ENCODE results near the gene TBXA2R.

Gene TBXA2R

DNA sequence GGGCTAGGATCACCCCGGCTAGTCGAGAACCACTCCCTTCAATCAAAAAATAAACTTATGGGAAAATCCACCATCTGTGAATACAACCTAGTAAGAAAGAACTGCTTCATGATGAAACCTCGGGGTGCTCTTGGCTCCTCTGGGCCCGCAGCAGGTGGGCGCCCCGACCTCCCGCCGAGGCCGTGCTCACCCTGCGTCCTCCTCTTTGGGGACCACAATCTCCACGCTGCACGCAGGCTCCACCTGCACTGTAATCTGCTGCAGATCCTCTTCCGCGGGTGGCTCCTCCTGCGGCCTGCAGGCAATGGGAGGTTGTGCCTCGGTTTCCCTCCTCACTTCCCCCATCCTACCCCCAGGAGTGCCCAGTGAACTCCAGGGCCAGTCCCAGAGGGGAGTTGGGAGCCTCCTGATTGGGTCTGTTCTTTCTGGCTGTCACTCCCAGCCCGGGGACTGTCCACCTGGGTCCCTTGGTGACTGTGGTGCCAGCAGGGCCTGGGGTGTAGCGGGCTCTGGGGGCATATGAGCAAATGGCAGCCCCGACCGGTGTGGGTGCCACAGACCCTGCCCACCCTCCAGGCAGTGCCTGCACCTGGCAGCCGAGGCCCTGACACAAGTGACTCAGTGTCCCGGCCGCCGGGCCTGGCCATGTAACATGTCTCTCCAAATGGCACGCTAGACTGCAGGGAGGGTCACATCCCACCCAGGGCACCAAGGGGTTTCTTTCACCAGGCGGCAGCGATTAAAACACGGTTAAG, 35.0 kb upstream of the TBXA2R start:
- DNase-seq (ENCODE audit: insufficient read length, low spot score) (no peak), FAIRE-seq (no peak)

DNA sequence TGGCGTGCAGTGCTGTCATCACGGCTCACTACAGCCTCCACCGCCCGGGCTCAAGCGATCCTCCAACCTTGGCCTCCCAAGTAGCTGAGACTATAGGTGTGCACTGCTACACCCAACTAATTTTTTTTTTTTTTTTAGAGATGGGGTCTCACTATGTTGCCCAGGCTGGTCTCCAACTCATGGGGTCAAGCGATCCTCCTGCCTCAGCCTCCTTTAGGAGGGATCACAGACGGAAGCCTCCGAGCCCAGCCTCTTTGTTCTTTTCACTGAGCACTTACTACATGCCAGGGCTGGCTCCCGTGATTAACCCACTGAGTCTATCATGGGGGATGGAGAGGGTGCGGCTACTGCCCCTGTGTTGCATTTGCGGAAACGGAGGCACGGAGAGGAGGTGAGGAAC, 32.8 kb upstream of the TBXA2R start:
- DNase-seq (ENCODE audit: insufficient read length, low spot score), result no peak
- TF ChIP-seq POU2F2 (IDR thresholded peaks at IDR 0.05; ENCODE audit: low read depth, low read length), result no peak
- no peak for TF ChIP-seq PAX5 (IDR thresholded peaks at IDR 0.05; ENCODE audit: insufficient read depth, low read length, severe bottlenecking)
- TF ChIP-seq TAF1 (IDR thresholded peaks at IDR 0.05; ENCODE audit: low read depth, low read length), result no peak
- no peak for TF ChIP-seq SPI1 (IDR thresholded peaks at IDR 0.05; ENCODE audit: low read depth, low read length)
- no peak for TF ChIP-seq POLR2AphosphoS5 (IDR thresholded peaks at IDR 0.05; ENCODE audit: low read depth, low read length)
- no peak for TF ChIP-seq POLR2A (IDR thresholded peaks at IDR 0.05; ENCODE audit: low read depth, low read length)
- FAIRE-seq, result no peak

More for the DNA sequence above, 35.0 kb upstream of the TBXA2R start:
- no peak for TF ChIP-seq TAF1 (IDR thresholded peaks at IDR 0.05; ENCODE audit: low read depth, low read length)
- TF ChIP-seq POU2F2 (IDR thresholded peaks at IDR 0.05; ENCODE audit: low read depth, low read length), result no peak
- TF ChIP-seq SPI1 (IDR thresholded peaks at IDR 0.05; ENCODE audit: low read depth, low read length), result no peak
- TF ChIP-seq PAX5 (IDR thresholded peaks at IDR 0.05; ENCODE audit: insufficient read depth, low read length, severe bottlenecking), result no peak
- no peak for TF ChIP-seq POLR2AphosphoS5 (IDR thresholded peaks at IDR 0.05; ENCODE audit: low read depth, low read length)
- TF ChIP-seq POLR2A (IDR thresholded peaks at IDR 0.05; ENCODE audit: low read depth, low read length), result no peak

DNA sequence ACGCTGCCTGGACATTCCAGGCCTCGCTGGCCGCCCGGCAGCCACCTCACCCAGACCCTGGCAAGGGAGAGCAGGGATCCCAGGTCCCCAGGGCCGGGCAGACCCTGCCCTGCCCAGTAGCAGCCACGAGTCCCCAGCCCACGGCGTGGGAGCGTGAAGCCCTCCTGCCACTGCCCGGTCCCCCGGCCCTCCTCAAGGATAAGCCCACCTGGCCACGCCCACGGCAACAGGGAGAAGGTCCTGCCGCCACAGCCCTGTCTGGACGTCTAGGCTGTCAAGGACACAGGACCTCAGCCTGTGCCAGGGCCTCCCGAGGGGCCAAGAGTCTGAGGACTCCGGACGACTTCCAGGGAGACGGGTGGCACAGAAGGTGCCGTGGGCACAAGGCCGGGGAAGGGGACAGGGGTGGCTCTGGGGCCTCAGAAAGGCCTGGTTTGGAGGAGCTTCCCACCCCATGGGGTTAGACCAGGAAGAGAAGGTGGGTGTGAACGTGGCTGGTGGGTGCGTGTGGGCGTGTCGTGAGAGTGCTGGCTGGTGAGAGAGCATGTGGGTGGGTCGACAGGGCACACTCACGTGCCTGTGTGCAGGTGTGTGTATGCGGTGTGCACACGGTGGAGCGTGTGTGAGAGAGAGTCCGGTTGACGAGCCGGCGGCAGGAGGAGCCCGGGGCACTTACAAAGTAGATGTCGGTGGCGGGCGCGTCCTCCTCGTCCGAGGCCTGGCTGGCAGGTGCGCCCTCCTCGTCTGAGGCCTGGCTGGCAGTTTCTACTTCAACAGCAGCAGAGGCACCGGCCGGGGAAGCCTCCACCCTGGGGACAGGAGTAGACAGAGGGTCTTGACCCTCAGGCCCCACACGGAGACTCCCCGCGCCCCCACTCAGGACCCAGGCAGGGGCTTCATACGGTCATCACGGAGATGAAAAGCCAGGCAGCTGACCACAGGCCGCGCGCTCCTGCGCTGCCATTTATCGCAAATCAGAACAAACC, 31.8 kb upstream of the TBXA2R start:
- DNase-seq (ENCODE audit: insufficient read length, low spot score), result no peak
- no peak for FAIRE-seq
- TF ChIP-seq TAF1 (IDR thresholded peaks at IDR 0.05; ENCODE audit: low read depth, low read length) (no peak), POU2F2 (IDR thresholded peaks at IDR 0.05; ENCODE audit: low read depth, low read length) (no peak), SPI1 (IDR thresholded peaks at IDR 0.05; ENCODE audit: low read depth, low read length) (no peak), POLR2A (IDR thresholded peaks at IDR 0.05; ENCODE audit: low read depth, low read length) (no peak), PAX5 (IDR thresholded peaks at IDR 0.05; ENCODE audit: insufficient read depth, low read length, severe bottlenecking) (no peak), POLR2AphosphoS5 (IDR thresholded peaks at IDR 0.05; ENCODE audit: low read depth, low read length) (no peak)

DNA sequence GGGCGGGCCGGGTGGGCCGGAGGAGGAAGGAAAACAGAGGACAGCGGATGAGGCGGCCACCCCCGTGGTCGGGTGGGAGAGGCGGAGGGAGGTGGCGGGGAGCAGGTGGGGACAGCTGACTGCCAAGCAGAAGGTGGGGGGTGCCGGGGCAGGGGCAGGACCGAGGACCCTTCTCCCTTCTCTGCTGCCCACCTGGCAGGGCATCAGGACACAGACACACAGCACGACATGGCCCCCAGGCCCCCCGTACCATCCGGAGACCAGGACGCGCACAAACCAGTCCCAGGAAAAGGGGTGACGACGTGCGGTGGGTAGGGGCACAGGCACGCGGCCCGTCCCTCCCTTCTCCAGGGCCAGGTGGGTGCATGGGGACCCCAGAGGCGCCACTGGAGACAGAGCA, 30.9 kb upstream of the TBXA2R start:
- TF ChIP-seq POLR2A (IDR thresholded peaks at IDR 0.05; ENCODE audit: low read depth, low read length) (no peak), PAX5 (IDR thresholded peaks at IDR 0.05; ENCODE audit: insufficient read depth, low read length, severe bottlenecking) (no peak)
- no peak for FAIRE-seq
- no peak for DNase-seq (ENCODE audit: insufficient read length, low spot score)

DNA sequence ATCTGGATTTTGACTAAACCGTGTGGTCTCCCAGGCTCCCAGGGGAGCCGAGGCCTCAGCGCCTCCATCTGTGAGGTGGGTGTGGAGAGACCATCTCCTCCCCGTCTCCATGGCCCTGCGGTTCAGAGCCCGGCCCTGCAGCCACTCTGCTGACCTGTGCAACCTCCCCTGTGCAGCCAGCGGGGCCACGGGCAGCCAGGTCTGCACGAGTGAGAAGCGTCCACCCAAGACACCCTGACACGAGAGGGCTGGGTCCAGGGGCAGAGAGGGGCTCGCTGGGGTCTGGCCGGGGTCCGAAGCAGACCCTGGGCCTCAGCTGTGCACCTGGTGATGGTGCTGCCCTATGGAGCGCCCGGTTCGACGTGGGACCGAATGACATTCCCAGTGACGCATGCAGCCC, 30.3 kb upstream of the TBXA2R start:
- no peak for FAIRE-seq
- TF ChIP-seq POU2F2 (IDR thresholded peaks at IDR 0.05; ENCODE audit: low read depth, low read length), result no peak
- TF ChIP-seq POLR2A (IDR thresholded peaks at IDR 0.05; ENCODE audit: low read depth, low read length), result no peak
- no peak for TF ChIP-seq SPI1 (IDR thresholded peaks at IDR 0.05; ENCODE audit: low read depth, low read length)
- no peak for TF ChIP-seq TAF1 (IDR thresholded peaks at IDR 0.05; ENCODE audit: low read depth, low read length)
- TF ChIP-seq POLR2AphosphoS5 (IDR thresholded peaks at IDR 0.05; ENCODE audit: low read depth, low read length), result no peak
- no peak for TF ChIP-seq PAX5 (IDR thresholded peaks at IDR 0.05; ENCODE audit: insufficient read depth, low read length, severe bottlenecking)
- DNase-seq (ENCODE audit: insufficient read length, low spot score), result no peak

DNA sequence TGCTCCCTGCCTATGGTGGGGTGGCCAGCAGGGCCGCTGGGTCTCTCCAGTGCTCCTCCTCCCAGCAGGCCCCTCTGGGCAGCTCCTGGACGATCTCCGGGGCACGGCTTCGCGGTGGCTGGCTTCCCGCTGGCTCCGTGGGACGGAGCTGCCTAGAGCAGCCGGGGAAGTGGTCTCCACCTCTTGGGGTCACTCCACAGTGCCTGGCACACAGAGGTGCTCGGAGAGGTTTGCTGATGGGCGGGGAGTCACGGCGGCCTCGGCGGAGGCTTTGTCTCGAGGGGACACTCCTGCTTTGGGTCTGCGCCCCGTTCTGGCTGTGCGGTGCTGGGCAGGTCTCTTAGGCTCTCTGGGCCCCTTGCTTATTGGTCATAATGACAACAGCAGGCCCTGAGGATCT, 29.8 kb upstream of the TBXA2R start:
- DNase-seq (ENCODE audit: insufficient read length, low spot score) (no peak), FAIRE-seq (no peak)
- TF ChIP-seq POLR2A (IDR thresholded peaks at IDR 0.05; ENCODE audit: low read depth, low read length) (no peak), PAX5 (IDR thresholded peaks at IDR 0.05; ENCODE audit: insufficient read depth, low read length, severe bottlenecking) (no peak), SPI1 (IDR thresholded peaks at IDR 0.05; ENCODE audit: low read depth, low read length) (no peak), TAF1 (IDR thresholded peaks at IDR 0.05; ENCODE audit: low read depth, low read length) (no peak), POLR2AphosphoS5 (IDR thresholded peaks at IDR 0.05; ENCODE audit: low read depth, low read length) (no peak), POU2F2 (IDR thresholded peaks at IDR 0.05; ENCODE audit: low read depth, low read length) (no peak)

DNA sequence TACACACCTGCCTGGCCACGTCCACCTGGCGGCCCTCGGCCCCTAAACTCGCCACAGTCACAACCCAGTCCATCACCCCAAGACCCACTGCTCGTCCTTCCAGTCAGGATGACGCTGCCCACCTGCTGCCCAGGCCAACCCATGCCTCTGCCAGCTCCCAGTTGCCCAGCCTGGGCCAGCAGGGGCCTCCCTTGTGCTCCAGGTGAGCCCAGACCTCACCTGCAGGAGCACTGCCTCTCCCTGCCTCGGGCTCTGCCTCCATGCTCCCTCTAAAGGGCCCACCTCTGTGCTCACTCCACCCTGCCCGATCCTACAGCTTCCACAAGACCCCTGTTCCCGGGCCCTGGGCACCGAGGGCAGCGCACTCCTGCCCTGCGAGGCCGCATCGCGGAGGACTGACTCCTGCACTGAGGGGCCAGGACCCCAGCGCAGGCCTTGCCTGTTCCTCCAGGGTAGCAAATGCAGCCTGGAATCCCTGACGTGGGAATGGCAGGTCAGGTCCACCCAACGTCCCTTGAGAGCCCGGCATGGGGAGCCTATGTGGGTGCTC, 27.9 kb upstream of the TBXA2R start:
- DNase-seq (ENCODE audit: insufficient read length, low spot score) (no peak), FAIRE-seq (no peak)
- TF ChIP-seq SPI1 (IDR thresholded peaks at IDR 0.05; ENCODE audit: low read depth, low read length), result no peak
- no peak for TF ChIP-seq POLR2AphosphoS5 (IDR thresholded peaks at IDR 0.05; ENCODE audit: low read depth, low read length)
- no peak for TF ChIP-seq POU2F2 (IDR thresholded peaks at IDR 0.05; ENCODE audit: low read depth, low read length)
- no peak for TF ChIP-seq PAX5 (IDR thresholded peaks at IDR 0.05; ENCODE audit: insufficient read depth, low read length, severe bottlenecking)
- TF ChIP-seq POLR2A (IDR thresholded peaks at IDR 0.05; ENCODE audit: low read depth, low read length), result no peak
- no peak for TF ChIP-seq TAF1 (IDR thresholded peaks at IDR 0.05; ENCODE audit: low read depth, low read length)

DNA sequence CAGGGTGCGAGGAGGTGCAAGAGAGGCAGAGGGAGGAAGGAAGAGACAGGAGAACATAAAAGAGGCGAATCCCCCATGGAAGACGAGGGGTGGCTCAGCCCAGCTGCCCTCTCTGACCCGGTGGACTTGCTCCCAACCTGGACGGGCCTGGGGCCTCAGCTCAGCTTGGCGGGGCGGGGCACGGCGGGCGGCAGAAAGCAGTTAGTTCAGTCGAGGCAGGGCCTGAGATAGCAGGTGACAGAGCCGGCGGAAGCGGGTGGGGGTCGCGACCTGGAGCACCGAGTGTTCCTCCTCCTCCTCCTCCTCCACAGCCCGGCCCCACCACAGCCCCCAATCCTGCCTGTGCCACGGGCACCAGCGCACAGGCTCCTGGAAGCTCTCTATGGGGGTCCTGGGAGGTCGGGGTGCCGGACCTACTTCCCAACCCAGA, 26.9 kb upstream of the TBXA2R start:
- DNase-seq (ENCODE audit: insufficient read length, low spot score) (no peak), FAIRE-seq (no peak)
- TF ChIP-seq POLR2A (IDR thresholded peaks at IDR 0.05; ENCODE audit: low read depth, low read length), result no peak
- no peak for TF ChIP-seq PAX5 (IDR thresholded peaks at IDR 0.05; ENCODE audit: insufficient read depth, low read length, severe bottlenecking)
- no peak for TF ChIP-seq POU2F2 (IDR thresholded peaks at IDR 0.05; ENCODE audit: low read depth, low read length)
- TF ChIP-seq POLR2AphosphoS5 (IDR thresholded peaks at IDR 0.05; ENCODE audit: low read depth, low read length), result no peak
- no peak for TF ChIP-seq TAF1 (IDR thresholded peaks at IDR 0.05; ENCODE audit: low read depth, low read length)
- no peak for TF ChIP-seq SPI1 (IDR thresholded peaks at IDR 0.05; ENCODE audit: low read depth, low read length)
